Transverse colon (tissue), 4 donors: ENCODE measurements around the gene DCAF6. TPM values are rescaled to one million over a fixed set of nuclear protein-coding genes. Genes with fewer than 3 reads are reported as not detected.
"Not testable (repeated sequence)": the region's sequence is repeated elsewhere in the genome, so short reads cannot be mapped to it uniquely, and the experiment has no call there.

ENCODE experiments used
- DNase-seq: peaks from one replicate; pipeline ENCODE4 v3.0.0-alpha.2; 2019
- H3K27ac ChIP-seq, 4 donors: fragments of 200-600 bp; sonication (generic); 2 replicates each; pipeline ENCODE4 v1.5.1; 2016 to 2018; ENCODE audit warnings: inconsistent platforms in 4 of 4
- H3K27me3 ChIP-seq: fragments of 200-600 bp; sonication (generic); 2 replicates; pipeline ENCODE4 v1.5.1; 2017; ENCODE audit warnings: inconsistent platforms
- H3K36me3 ChIP-seq, 4 donors: fragments of 200-600 bp; sonication (generic); 2 replicates each; pipeline ENCODE4 v1.5.1; 2017 to 2019; ENCODE audit warnings: inconsistent platforms in 4 of 4
- H3K4me1 ChIP-seq, 4 donors: fragments of 200-600 bp; sonication (generic); 2 replicates each; pipeline ENCODE4 v1.5.1; 2017 to 2020; ENCODE audit warnings: inconsistent platforms in 4 of 4
- H3K4me3 ChIP-seq, 4 donors: fragments of 200-600 bp; sonication (generic); 1 replicate in 1 of 4; 2 replicates in 3 of 4; pipeline versions ENCODE4 v1.5.1 to v1.6.1; 2017 to 2019; ENCODE audit warnings: inconsistent platforms in 4 of 4
- H3K9me3 ChIP-seq, 2 donors: fragments of 200-600 bp; sonication (generic); 2 replicates each; pipeline ENCODE4 v1.5.1; 2017 to 2019; ENCODE audit warnings: inconsistent platforms in 2 of 2
- EP300 ChIP-seq: sonication (generic); formaldehyde crosslinking; IDR thresholded peaks from one replicate; pipeline ENCODE4 v1.6.1; 2017; ENCODE audit warnings: antibody characterized with exemption, low read depth
- POLR2A ChIP-seq: fragments of 450-650 bp; IDR thresholded peaks from one replicate; pipeline ENCODE4 v1.6.1; 2016; ENCODE audit warnings: antibody characterized with exemption, mild to moderate bottlenecking, moderate library complexity
- POLR2AphosphoS5 ChIP-seq, 3 donors: sonication (generic); formaldehyde crosslinking; IDR thresholded peaks; one replicate each; pipeline ENCODE4 v1.6.1; 2016; ENCODE audit warnings: antibody characterized with exemption in 3 of 3
- WGBS, 2 donors: methylation state at CpG; one replicate each; pipeline ENCODE4 v1.1.5; 2018; ENCODE audit warnings: low coverage in 1 of 2; 5-methylcytosine and 5-hydroxymethylcytosine counted together
- in situ Hi-C, 4 donors: fragments of 200-750 bp; cut with MboI; loops; one replicate each; pipeline versions ENCODE4 v1.15.0 to v1.15.1; 2017; ENCODE audit warnings: low sequenced_read_pairs in 3 of 4, low pct_ligation_motif_present in 1 of 4, low pct_unique_long_range_greater_than_20kb in 1 of 4
- intact Hi-C: fragments of 100-400 bp; cut with DNase I; formaldehyde crosslinking; loops from one replicate; pipeline ENCODE4 v1.15.1; 2023; ENCODE audit warnings: low total_unique reads
- total RNA-seq, 4 donors: library from RNA; depleted of rRNA; stranded (reverse); fragments of >200 nt; gene quantifications; one replicate each; pipeline ENCODE4 v1.1.0, GENCODE V29; 2016
- TF ChIP-seq, protein P1 (sequence below), 5 experiments: fragments of 200-600 bp in 3 of 5; fragments of 450-650 bp in 2 of 5; sonication (generic) in 3 of 5; IDR thresholded peaks; 1 replicate in 2 of 5; 2 replicates in 3 of 5; pipeline ENCODE4 v1.5.1; 2016 to 2017; ENCODE audit warnings: antibody characterized with exemption in 5 of 5, inconsistent platforms in 3 of 5, mild to moderate bottlenecking in 2 of 5, moderate library complexity in 1 of 5

DCAF6 gene
- total RNA-seq, 4 donors from 2014 or later, result 59.5 to 173 (median 93.4) TPM

DNA sequence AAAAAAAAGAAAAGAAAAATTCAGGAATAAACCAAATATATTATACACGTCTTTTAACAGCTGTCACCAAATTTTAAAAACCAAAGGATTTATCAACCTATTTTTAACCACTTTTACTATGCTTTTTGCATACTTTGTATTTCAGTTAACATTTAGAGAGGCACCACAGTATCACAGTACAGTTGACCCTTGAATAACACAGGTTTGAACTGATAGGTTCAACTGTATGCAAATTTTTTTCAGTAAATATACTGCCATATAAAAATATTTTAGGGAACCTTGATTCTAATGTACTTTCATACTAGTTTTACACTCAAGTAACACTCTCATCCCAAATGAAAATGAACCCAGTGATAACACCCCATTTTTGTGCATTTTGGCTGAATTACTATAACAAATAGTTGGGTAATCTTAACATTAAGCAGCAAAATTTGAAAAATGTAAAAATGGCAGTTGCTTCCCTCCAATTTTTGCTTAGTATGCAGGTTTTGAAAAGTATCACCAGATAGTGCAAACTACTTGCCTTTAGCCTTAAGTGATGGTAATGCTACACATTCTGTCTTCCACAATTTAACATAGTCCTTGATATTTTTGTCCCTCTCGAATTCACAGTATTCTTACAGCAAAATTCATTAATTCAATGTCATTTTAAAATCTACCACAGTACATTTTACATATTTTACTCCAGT is 11.8 kb upstream of the DCAF6 start:
- no peak for DNase-seq
- WGBS, 2 donors, result 84 to 87% methylated on average over 2 of the region's 2 CpGs
- Histone ChIP-seq H3K4me3 (no peak overlapping the region), H3K4me1 (peaks cover 0 to 51% (median 30%) of the 10 kb centered on the region in 4 donors), H3K9me3 (no peaks in the 10 kb centered on the region), H3K27ac (no peak overlapping the region), H3K27me3 (no peaks in the 10 kb centered on the region), H3K36me3 (no peaks in the 10 kb centered on the region)
- intact Hi-C loops, result no loop called here
- TF ChIP-seq EP300 (no peak), POLR2A (no peak), POLR2AphosphoS5 (IDR thresholded peaks at IDR 0.05) (no peak)
- TF ChIP-seq, protein P1, sequence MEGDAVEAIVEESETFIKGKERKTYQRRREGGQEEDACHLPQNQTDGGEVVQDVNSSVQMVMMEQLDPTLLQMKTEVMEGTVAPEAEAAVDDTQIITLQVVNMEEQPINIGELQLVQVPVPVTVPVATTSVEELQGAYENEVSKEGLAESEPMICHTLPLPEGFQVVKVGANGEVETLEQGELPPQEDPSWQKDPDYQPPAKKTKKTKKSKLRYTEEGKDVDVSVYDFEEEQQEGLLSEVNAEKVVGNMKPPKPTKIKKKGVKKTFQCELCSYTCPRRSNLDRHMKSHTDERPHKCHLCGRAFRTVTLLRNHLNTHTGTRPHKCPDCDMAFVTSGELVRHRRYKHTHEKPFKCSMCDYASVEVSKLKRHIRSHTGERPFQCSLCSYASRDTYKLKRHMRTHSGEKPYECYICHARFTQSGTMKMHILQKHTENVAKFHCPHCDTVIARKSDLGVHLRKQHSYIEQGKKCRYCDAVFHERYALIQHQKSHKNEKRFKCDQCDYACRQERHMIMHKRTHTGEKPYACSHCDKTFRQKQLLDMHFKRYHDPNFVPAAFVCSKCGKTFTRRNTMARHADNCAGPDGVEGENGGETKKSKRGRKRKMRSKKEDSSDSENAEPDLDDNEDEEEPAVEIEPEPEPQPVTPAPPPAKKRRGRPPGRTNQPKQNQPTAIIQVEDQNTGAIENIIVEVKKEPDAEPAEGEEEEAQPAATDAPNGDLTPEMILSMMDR (IDR thresholded peaks at IDR 0.05), result no peak
- in situ Hi-C loops, result loop anchor here in 2 of 4 donors (25.0 kb wide), 1 partner anchor 212 kb away; the partner anchor contains the start of gene MPZL1 (in 2 of the 2)

DNA sequence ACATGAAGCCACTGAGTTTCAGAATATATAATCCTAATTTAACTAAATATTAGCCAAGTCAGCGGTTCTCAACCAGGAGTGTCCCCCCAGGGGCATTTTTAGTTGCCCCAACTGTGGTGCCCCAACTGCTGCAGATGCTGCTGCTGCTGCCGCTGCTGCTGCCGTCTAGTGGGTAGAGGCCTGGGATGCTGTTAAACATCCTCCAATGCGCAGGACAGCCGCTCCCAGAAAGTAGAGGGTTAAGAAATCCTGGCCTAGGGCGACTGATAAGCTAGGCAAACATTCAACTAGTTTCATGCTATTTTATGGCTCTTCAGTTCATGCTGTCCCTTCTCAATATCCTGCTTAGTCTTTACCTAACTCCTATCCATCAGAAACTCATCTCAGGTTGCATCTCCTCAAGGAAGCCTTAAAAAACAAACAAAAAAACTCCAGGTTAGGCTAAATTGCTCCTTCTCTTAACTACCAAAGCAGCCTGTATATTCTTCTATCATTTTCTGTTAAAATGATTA is 9.9 kb upstream of the DCAF6 start:
- in situ Hi-C loops, result loop anchor here in 2 of 4 donors (25.0 kb wide), 1 partner anchor 214 kb away; the partner anchor contains the start of gene MPZL1 (in 2 of the 2)
- peaks cover 0 to 68% (median 45%) of the 10 kb centered on the region in 4 donors for H3K4me1 ChIP-seq
- peak in 1 of 3 donors; percentile 26 for TF ChIP-seq POLR2AphosphoS5 (IDR thresholded peaks at IDR 0.05)
- TF ChIP-seq POLR2A, result no peak
- TF ChIP-seq, protein P1 (IDR thresholded peaks at IDR 0.05), result peak in 1 of 5 experiments; percentile 9
- no peaks in the 10 kb centered on the region for H3K9me3 ChIP-seq
- peak overlapping the region; percentile 64 to 76 (median 70) for H3K27ac ChIP-seq
- intact Hi-C loops, result no loop called here
- DNase-seq, result peak; percentile 70
- H3K27me3 ChIP-seq, result no peaks in the 10 kb centered on the region
- WGBS, 2 donors, result 39 to 42% methylated on average over 2 to 6 of the region's 6 CpGs
- no peaks in the 10 kb centered on the region for H3K36me3 ChIP-seq
- H3K4me3 ChIP-seq, result no peak overlapping the region

DNA sequence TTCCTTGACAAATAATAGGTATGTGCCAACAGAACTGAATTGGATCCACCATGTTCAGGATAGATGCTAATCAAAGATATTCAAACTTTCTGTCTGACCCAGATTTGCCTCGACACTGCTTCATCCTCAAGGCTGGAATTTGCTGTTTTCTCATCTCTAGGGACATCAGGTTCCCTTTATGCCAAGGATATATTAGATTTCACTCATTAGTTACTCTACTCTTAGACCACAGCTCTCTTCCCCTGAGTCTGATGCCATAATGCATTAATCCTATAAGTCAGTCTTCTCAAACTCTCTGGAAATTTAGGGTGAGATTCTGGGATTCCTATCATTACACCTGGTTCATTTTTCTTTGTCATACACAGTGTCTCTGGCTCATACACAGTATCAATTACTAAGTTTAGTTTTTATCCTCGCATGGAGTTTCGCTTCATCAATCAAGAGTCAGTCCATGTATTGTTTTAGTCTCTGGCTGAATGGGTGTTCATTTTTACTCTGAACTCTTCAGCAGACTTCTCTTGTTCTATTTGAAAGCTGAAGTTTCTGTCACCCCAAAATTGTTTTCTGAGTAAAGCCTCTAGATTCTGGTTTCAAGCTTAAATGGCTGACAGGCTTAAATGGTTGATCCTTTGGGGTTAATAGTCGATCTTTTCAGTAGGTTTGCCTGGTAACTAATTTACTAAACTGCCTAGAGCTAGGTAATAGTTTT is 9.3 kb upstream of the DCAF6 start:
- Histone ChIP-seq H3K4me3 (no peak overlapping the region), H3K9me3 (no peaks in the 10 kb centered on the region), H3K36me3 (no peaks in the 10 kb centered on the region), H3K27me3 (no peaks in the 10 kb centered on the region), H3K27ac (peak overlapping the region; percentile 64 to 76 (median 70)), H3K4me1 (peaks cover 0 to 70% (median 47%) of the 10 kb centered on the region in 4 donors)
- intact Hi-C loops (no loop called here), in situ Hi-C loops (loop anchor here in 2 of 4 donors (25.0 kb wide), 1 partner anchor 215 kb away; the partner anchor contains the start of gene MPZL1 (in 2 of the 2))
- no peak for TF ChIP-seq POLR2AphosphoS5 (IDR thresholded peaks at IDR 0.05)
- TF ChIP-seq POLR2A, result no peak
- TF ChIP-seq, protein P1 (IDR thresholded peaks at IDR 0.05), result no peak
- no peak for TF ChIP-seq EP300
- 25 to 53% methylated on average over 2 to 4 of the region's 4 CpGs for WGBS, 2 donors
- no peak for DNase-seq

DNA sequence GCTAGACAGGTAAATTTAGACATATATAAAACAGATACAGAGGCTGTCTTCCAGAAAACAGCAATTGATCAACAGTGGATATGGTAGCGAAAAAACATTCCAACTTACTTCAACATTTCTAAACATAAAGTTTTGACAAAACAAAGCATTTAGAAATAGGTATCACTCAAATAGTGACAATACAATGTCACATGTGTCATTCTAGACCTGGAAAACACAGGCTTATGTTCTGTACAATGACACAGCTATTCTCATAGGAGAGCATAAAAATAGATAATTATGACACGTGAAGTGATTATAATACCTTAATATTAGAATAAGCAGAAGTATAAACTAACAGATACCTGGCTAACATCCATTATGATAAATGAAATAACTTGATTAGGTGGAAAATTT is 8.0 kb upstream of the DCAF6 start:
- intact Hi-C loops, result no loop called here
- Histone ChIP-seq H3K4me3 (peak overlapping the region in 1 of 4 donors; percentile 7), H3K9me3 (no peaks in the 10 kb centered on the region), H3K36me3 (no peaks in the 10 kb centered on the region), H3K4me1 (peaks cover 0 to 77% (median 50%) of the 10 kb centered on the region in 4 donors), H3K27ac (peak overlapping the region; percentile 64 to 76 (median 70)), H3K27me3 (no peaks in the 10 kb centered on the region)
- DNase-seq, result no peak
- WGBS, 2 donors, result 50 to 78% methylated on average over 2 of the region's 2 CpGs
- TF ChIP-seq, protein P1 (IDR thresholded peaks at IDR 0.05), result no peak
- TF ChIP-seq POLR2AphosphoS5 (IDR thresholded peaks at IDR 0.05) (no peak), EP300 (no peak), POLR2A (no peak)
- in situ Hi-C loops, result loop anchor here in 2 of 4 donors (25.0 kb wide), 1 partner anchor 216 kb away; the partner anchor contains the start of gene MPZL1 (in 2 of the 2)

DNA sequence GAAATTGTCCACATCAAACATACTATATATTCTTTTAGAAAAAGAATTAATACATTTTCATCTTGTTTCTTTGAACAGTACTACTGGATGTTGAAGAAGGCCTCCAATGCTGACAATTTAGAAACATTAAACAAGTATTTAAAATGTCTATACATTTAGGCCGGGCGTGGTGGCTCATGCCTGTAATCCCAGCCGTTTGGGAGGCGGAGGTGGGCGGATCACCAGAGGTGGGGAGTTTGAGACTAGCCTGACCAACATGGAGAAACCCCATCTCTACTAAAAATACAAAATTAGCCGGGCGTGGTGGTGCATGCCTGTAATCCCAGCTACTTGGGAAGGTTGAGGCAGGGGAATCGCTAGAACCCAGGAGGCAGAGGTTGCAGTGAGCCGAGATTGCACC is 7.6 kb upstream of the DCAF6 start:
- H3K27me3 ChIP-seq, H3K9me3 ChIP-seq, DNase-seq, H3K4me3 ChIP-seq, H3K36me3 ChIP-seq, intact Hi-C loops: not testable (repeated sequence)
- H3K4me1 ChIP-seq, result peaks cover 0 to 81% (median 55%) of the 10 kb centered on the region in 4 donors
- peak overlapping the region; percentile 64 to 76 (median 70) for H3K27ac ChIP-seq
- in situ Hi-C loops, result loop anchor here in 2 of 4 donors (25.0 kb wide), 1 partner anchor 217 kb away; the partner anchor contains the start of gene MPZL1 (in 2 of the 2)
- 56 to 73% methylated on average over 4 to 9 of the region's 9 CpGs for WGBS, 2 donors
